Stimulated activated CD4-positive, alpha-beta T cell treated with anti-CD3 and anti-CD28 coated beads, Interleukin-15, amount 100 ng/mL, for 48 hours (primary cell): ENCODE results near the gene ADD1.
"Not testable (repeated sequence)": the region's sequence is repeated elsewhere in the genome, so short reads cannot be mapped to it uniquely, and the experiment has no call there.

Source experiments
- DNase-seq, 2 donors: peaks; one replicate each; pipeline ENCODE4 v3.0.0-alpha.2; 2020; ENCODE audit warnings: low read depth in 2 of 2

The ADD1 gene

GRCh38 chr4:2944586-2945526 is 101.2 kb downstream of the ADD1 start:
- DNase-seq, result no peak

- not testable (repeated sequence) for DNase-seq
Observed at GRCh38 chr4:2945619-2946604, 102.3 kb downstream of the ADD1 start.

GRCh38 chr4:2946812-2947600 is 103.4 kb downstream of the ADD1 start:
- DNase-seq, result no peak

- DNase-seq, result no peak
Observed at GRCh38 chr4:2947926-2948325, 104.3 kb downstream of the ADD1 start.

- no peak for DNase-seq
Observed at GRCh38 chr4:2948895-2949781, 105.5 kb downstream of the ADD1 start.

GRCh38 chr4:2949782-2950125 is 106.1 kb downstream of the ADD1 start:
- no peak for DNase-seq

GRCh38 chr4:2950221-2950989 is 106.8 kb downstream of the ADD1 start:
- DNase-seq, result no peak

GRCh38 chr4:2953496-2953895 is 109.9 kb downstream of the ADD1 start:
- DNase-seq, result no peak

- DNase-seq, result peak; percentile 71 to 79
Observed at GRCh38 chr4:2954358-2955185, 110.9 kb downstream of the ADD1 start.

GRCh38 chr4:2955186-2956044 is 111.8 kb downstream of the ADD1 start:
- DNase-seq, result not testable (repeated sequence)

- DNase-seq, result no peak
Observed at GRCh38 chr4:2958446-2958845, 114.8 kb downstream of the ADD1 start.

GRCh38 chr4:2960450-2960849 is 116.8 kb downstream of the ADD1 start:
- DNase-seq, result not testable (repeated sequence)

- no peak for DNase-seq
Observed at GRCh38 chr4:2961421-2961810, 117.8 kb downstream of the ADD1 start.

GRCh38 chr4:2961811-2962441 is 118.3 kb downstream of the ADD1 start:
- DNase-seq, result peak; percentile 64 to 66

- DNase-seq, result no peak
Observed at GRCh38 chr4:2962614-2963174, 119.0 kb downstream of the ADD1 start.

GRCh38 chr4:2963175-2963965 is 119.7 kb downstream of the ADD1 start, which contains the start of the genes GRK4 and NOP14:
Gene GRK4 (plus strand): TSS chr4:2963571. CDS start chr4:2964071, 500 bp downstream.
Gene NOP14 (minus strand): TSS chr4:2963406. CDS start chr4:2963319, 87 bp downstream.
- DNase-seq, result peak; percentile 95 to 96
